ENCODE results near the gene ENG.

DNA sequence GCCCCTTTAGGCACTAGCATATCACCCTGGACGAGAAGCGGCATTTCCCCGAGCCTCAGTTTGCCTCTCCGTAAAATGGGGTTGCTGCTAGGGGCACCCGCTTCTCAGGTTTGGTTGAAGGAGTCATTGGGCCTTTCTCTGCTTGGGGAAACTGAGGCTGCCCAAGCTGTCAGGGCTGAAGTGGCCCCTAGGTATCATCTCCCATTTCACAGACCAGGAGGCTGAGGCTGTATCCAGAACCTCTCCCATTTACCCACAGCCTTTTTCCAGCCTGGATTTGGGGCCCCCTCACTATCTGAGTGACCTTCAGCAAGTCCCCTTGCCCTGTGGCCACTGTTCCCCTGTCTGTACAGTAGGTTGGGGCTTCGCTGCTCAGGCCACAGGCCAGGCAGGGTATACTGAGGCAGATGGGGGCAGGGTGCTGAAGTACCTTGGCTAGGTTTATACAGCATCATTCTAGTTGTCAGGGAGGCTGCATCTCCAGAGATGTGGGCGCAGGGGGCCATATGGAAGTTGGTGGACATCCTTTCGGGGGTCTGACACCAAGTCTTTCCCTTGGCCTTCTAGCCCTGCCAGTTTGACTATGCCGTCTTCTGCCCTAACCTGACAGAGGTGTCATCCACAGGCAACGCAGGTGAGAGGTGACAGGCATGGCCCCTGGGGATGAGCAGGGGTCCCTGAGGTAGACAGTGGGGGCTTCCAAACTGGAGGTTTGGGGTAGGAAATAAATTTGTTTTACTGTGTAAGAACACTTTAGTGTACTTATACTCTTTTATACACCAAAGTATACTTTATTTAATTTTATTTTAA lies 43.9 kb downstream of the ENG start:
- TF ChIP-seq CTCF (conservative IDR thresholded peaks at IDR 0.05; ENCODE audit: low read length): no peak
- no peak for TF ChIP-seq EZH2phosphoT487 (IDR thresholded peaks at IDR 0.05; ENCODE audit: borderline replicate concordance)

Measured in Loucy (cell line).